Measurements from ENCODE around the gene KERA.
A peak's percentile ranks its signal among the peaks of the same experiment; 100 is the strongest.

Gene KERA

DNA sequence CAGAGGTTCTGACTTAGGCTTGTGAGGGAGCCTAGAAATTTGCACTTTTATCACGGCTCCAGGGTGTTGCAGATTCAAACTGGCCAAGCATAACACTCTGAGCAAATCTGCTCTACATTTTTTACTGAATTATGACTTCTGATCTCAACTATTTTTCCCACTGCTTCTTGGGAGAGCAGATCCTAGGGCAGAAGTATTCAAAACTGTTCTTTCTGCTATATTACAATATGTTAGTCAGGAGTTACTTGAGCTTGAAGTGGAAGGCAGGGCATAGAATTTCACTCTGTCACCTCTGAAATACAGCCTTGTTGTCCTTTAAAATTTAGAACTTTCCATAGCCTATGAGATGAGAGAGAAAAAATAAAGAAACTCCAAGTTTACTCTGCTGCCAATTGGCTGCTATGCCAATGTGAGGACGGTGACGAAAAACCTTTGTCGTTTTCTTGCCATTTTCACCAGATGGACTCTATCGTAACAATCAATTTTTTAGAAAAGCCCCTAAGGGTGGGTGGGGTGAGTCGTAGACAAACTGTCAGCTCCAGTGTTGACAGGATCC is 16.4 kb upstream of the KERA start:
- DNase-seq (ENCODE audit: low read depth, low spot score), result no peak

GRCh38 chr12:91073426-91073825 is 15.6 kb upstream of the KERA start:
- DNase-seq (ENCODE audit: low read depth, low spot score), result no peak

- no peak for DNase-seq (ENCODE audit: low read depth, low spot score)
Measured at GRCh38 chr12:91072931-91073330, 15.1 kb upstream of the KERA start.

DNA sequence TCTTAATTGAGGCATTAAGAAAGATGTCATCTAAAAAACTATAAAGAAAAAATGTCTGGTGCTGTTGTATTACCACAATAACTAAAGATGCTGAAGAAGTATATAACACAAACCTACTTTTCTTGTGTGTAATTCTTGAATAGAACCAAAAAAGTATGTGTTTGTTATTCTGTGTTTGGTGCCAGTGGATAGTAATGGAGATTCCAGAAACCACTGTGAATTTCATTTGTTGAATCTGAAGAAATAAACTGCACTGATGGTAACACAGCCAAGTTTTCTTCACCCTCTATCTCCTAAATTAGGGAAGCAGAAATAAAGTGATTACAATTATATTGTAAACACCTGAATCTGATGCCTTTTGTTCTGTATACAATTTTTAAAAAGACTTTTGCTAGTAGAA is 13.1 kb upstream of the KERA start:
- DNase-seq (ENCODE audit: low read depth, low spot score), result no peak

DNA sequence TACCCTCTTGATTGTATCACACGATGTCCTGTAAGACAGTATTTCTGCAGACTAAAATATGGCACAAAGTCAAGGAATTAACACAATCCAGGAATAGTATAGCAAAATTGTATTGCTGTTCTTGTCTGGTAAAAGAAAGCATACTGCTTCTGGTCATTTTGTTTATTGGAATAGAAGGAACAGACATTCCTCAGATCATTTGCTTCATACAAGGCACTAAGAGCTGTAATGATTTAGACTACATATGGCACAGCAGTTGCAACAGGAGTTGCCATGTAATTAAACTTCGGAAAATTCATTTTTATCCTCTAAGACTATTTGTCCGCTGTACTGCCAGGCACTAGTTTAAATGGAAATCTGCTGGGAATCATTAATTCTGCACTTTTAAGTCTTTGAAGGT is 7.6 kb upstream of the KERA start:
- DNase-seq (ENCODE audit: low read depth, low spot score), result no peak

GRCh38 chr12:91064640-91065039 is 6.8 kb upstream of the KERA start:
- no peak for DNase-seq (ENCODE audit: low read depth, low spot score)

DNA sequence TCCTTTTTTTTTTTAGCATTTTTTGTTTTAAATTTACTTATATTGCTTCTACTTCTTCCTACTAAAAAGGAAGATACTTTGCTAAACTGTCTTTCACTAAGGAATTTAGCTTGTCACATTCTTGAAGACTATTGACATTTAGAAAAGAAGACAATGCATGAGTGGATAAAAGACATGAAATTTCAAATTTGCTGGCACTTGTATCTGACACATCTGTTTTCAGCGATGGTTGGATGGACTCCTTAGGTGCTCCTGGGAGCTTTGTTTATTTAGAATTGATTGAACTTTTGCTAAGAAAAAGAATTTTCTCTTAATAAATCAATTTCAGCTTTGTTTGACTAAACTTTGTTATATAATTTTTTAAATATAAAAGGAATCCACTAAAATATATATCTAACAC is 3.3 kb upstream of the KERA start:
- no peak for DNase-seq (ENCODE audit: low read depth, low spot score)

DNA sequence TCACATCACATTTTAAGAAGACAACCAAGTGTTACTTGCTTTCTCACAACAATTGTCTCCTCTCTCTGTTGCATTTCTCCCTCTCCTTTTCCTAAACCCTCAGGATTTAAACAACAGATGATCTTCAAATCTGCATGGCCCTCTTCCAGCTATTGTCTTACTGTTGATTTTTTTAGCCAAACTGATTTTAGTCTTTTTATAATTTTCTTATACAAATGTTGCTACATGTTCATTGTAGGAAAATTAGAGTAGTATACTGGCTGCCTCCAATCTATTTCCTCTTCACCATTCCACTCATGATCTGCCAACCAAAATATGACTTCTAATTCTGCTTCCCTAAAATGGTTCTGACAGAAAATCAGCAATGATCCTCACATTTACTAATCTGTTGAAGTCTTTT is 1.4 kb upstream of the KERA start:
- DNase-seq (ENCODE audit: low read depth, low spot score), result no peak

DNA sequence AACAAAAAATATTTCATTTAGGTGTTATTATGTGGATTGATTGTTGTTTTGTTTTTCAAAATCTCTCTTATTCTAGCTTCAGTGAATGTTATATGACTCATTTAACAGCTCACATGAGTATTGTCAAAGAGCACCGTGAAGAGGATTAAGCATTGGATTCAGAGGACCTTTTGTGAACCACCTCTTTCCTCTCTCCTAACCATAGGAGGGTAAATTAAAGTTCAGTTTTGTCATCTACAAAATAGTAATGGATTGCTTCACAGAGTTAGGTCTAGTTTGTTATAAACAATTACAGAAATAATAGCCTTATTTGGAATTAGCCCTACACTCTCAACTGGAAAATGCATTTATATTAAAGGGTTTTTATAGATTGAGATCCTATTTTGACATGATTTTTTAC is 962 bp upstream of the KERA start:
- no peak for DNase-seq (ENCODE audit: low read depth, low spot score)

GRCh38 chr12:91056488-91056887 is 1.3 kb downstream of the KERA start:
- DNase-seq (ENCODE audit: low read depth, low spot score), result no peak

DNA sequence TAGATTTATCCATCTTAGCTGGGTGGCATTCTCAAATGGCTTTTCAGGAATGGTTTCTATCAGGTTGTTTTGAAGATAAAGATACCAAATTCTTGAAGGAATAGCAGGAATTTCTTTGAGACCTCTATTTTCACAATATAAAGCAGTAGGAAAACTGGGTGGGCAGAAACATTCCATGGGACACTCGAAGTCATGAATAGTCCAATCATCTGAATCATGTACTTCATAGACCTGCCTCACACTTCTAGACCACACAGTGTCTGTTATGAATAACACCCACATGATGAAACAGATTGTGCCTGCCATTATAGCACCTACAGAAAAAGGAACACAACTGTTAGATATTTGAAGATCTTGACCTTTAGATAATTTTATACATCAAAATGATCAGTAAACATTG is 1.8 kb downstream of the KERA start:
- no peak for DNase-seq (ENCODE audit: low read depth, low spot score)

DNA sequence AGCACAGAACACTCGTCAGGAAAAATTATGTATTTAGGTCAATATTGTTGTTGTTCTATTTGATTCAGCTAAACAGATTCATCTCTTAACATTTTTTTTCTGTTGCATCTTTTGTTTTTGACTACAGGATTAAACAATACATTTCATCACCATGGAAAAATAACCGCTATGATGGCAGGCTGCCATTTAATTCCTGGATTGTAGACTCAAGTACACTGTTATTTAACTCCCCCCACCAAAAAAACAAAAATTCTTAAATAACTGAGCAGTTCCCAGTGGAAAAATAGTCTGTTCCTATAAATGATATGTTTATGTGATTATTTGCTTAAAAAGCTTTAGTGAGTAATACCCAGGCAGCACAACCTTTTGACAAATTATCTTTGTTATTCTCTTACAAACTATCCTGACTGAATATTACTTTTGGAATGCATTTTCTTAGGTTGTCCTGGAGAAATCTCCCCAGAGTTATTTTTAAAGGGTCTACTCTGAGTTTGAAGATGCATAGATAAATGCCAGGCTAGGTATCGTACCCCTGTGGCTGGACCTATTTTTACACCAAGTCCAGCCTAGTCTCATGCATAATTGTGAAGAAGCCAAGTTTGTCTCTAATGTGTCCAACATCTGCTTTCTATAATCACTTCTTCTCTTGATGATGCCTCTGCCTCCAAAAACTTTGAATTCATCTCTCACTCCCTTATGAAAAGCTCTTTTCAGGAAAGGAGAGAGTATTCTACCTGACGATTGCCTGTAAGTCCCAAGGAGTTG is 3.7 kb downstream of the KERA start:
- peak; percentile 74 for DNase-seq (ENCODE audit: low read depth, low spot score)

DNA sequence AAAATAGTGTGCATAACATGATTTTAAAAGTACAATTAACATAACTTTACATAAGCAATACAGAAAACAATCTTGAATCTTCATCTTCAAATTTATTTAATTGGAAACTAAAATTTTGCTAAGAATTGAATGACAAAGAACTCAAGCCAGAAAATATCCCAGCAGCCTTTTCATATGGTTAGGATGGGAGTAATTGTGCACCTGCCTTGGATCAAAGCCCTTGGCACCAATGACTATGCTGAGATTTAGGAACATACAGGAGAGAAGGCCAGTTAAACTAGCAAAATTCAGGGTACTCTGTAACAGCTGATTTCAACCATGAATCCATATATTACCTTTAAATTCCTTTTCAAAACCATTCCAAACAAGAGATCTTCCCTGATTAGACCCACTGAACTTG is 5.8 kb downstream of the KERA start:
- no peak for DNase-seq (ENCODE audit: low read depth, low spot score)

DNA sequence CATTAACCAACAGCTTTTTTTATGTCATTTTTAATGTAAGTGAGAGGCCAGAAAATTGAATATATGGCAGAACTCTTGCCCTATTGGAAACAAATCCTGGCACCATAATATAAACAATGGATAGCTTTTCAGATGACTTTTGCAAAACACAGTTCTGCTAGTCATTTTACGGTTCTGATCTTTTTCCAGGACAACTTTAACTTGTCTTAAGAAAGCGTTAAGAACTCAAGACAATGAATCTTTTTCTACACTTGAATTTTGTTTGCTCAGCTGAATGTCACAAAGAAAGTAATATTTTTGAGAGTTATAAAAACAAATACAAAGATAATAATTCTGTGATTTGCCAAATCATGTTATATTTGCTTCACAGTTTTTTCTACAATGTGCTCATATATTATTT is 13.2 kb downstream of the KERA start:
- no peak for DNase-seq (ENCODE audit: low read depth, low spot score)

GRCh38 chr12:91043408-91043807 is 14.4 kb downstream of the KERA start:
- no peak for DNase-seq (ENCODE audit: low read depth, low spot score)

- DNase-seq (ENCODE audit: low read depth, low spot score), result no peak
Measured at GRCh38 chr12:91040096-91040755, 17.6 kb downstream of the KERA start.

- no peak for DNase-seq (ENCODE audit: low read depth, low spot score)
Measured at GRCh38 chr12:91037276-91037675, 20.5 kb downstream of the KERA start.

GRCh38 chr12:91033251-91033650 is 24.6 kb downstream of the KERA start:
- no peak for DNase-seq (ENCODE audit: low read depth, low spot score)

DNA sequence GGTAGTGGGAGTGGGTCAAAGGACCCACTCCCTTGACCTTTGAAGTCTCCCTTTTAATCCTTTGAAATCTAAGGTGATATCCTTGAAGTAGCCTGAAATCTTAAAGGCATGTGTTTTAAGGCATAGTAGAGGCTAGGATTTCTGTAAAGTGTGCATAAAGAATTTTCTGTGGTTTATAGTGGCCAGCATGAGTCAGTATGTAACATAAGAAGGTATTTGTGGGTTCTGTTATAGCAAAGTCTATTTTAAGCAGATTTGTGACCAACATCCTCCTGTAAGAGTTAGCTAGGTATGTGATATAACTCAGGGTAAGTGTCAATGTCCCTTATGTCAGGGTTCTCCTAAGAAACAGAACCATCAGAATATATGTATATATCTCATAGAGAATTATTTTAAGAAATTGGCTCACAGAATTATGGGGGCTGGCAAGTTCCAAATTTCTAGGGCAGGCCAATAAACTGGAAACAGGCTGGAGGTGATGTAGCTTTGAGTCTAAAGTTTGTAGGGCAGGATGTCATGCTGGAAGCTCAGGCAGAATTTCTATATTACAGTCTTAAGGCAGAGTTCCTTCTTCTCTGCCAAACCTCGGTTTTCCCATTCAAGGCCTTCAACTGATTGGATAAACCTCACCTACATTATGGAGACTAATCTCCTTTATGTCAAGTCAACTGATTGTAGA is 34.4 kb downstream of the KERA start:
- no peak for DNase-seq (ENCODE audit: low read depth, low spot score)

GRCh38 chr12:91021076-91021475 is 36.7 kb downstream of the KERA start:
- no peak for DNase-seq (ENCODE audit: low read depth, low spot score)

- no peak for DNase-seq (ENCODE audit: low read depth, low spot score)
Measured at GRCh38 chr12:91019455-91019854, 38.4 kb downstream of the KERA start.

GRCh38 chr12:91017511-91018263 is 40.1 kb downstream of the KERA start:
- DNase-seq (ENCODE audit: low read depth, low spot score), result no peak

Data from brain pericyte (primary cell).